NCI-H82 treated with DMSO at 0.1 percent for 48 hours (cell line): ENCODE measurements around the gene CCL25.
"Not testable (repeated sequence)": the region's sequence is repeated elsewhere in the genome, so short reads cannot be mapped to it uniquely, and the experiment has no call there.

ENCODE experiments used
- DNase-seq: peaks from one replicate; lab custom pipeline; 2025; ENCODE audit not compliant: unreplicated experiment; lab: John Stamatoyannopoulos, UW

CCL25 gene

GRCh38 chr19:8052464-8052859 is at the start of gene CCL25:
Gene CCL25, plus strand, starts transcription at chr19:8052760. Its CDS starts 290 bp downstream, at chr19:8053050.
- DNase-seq = no peak

DNA sequence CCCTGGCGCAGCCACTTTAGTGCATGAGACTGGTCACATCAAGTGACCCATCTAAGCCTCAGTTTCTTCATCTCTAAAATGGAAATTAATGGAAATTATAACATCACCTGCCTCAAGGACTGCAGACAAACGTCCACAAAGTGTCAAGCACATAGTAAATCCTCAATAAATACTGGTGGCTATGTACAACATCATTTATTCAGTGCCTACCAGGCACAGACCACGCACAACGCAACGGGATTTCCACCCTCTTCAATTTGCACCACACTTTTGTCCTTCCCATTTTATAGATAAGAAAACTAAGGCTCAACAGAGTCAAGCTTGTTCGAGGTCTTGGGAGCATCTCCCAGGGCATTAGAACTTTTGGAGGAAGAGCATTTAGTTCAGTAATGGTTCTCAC is 48.6 kb upstream of the CCL25 start:
- DNase-seq = no peak

DNA sequence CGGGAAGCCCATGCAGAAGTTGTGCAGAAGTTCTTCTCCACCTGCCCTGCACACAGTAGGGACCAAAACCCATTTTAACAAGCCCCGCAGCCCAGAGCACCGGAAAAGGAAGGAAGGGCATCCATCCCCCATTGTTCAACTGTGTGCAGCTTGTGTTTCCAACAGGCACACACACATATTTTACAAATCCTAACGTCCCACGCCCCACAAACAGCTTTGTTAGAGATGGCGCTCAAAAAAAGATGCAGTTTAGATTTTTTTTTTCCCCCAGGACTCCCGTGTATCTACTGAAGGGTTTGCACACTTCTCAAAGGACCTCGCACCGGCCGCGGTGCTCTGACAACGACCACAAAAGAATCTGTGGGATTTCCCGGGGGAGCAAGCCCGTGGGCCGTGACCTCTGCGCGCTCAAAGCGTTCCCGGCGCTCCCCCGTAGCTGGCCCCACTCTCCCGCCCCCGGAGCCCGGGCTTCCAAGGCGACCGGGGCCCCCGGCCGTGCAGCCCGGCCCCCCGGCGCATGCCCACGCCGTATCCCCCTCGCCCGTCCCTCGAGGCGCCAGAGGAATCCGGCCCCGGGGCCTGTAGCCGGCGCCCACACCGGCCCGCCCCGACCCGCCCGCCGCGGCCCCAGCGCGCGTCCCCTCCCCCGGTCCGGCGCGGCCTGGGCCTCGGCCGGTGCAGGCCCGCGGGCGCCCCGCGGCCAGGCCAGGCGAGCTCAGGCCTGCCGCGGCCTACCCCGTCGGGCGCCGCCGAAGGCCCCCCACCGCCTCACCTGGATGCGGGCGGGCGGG is 47.6 kb upstream of the CCL25 start:
- no peak for DNase-seq

DNA sequence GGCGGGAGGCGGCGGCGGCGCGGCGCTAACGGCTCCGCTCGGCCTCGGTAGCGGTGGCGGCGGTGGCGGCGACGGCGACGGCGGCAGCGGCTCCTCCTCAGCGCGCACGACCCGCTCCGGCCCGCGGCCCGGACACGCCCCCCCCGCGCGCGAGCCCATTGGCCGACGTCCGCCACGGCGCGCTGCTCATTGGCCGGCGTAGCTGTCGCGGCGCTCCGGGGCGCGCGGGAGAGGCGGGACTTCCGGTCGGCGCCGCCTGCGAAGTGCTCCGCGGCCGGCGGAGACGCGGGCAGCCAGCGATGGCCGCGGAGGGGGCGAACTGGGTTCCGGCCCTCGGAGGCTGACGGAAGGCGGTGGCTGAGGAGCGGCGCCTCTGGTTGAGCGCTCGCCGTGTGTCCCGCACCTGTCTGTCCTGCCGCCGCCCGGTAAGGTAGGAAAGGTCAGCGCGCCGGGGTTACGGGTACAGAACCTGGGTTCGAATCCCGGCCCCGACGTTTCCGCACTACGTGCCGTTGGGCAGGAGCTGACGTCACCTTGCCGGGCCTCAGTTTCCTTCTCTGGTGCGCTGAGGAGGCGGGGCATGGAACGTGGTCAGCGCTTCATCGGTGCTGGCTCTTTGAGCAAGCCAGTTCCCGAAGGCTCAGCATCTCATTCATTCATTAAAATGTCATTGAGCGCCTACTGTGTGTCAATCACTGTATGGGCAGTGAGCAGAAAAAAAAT is 46.9 kb upstream of the CCL25 start, which contains the start of gene ELAVL1:
TSS of gene ELAVL1 (minus strand) at position 108 of the 723 bp plus-strand sequence. CDS start 13,826 bp downstream, outside the sequence.
- peak; percentile 7 for DNase-seq

DNA sequence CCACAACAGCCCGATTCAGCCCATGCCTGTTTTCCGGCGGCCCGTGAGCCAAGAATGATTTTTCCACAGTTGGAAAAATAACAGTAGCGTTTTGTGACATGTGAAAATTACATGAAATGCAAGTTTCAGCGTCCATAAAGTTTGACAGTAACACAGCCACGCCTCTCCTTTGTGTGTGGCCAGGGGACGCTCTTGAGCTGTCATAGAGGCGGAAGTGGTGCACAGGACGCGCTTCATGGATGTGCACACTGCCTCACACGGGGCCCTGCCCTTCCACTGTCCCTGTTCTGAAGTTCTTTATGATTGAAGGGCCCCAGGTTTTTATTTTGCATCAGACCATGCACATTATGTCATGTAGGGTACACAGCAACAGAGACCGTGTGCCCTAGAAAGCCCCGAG is 34.8 kb upstream of the CCL25 start:
- DNase-seq = peak; percentile 20

DNA sequence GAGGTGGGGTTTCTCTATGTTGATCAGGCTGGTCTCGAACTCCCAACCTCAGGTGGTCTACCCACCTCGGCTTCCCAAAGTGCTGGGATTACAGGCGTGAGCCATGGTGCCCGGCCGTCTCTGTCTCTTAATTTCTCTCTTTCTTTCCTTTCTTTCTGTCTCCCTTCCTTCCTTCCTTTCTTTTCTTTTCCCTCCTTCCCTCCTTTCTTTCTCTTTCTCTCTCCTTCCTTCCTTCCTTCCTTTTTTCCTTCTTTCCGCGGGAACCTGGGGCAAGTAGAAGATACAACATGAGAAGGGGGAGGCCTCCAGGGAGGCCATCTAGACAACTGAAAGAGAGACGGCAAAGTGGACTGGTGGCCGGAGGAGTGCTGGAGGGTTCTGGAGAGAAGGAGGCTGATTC is 31.9 kb upstream of the CCL25 start:
- DNase-seq = no peak

DNA sequence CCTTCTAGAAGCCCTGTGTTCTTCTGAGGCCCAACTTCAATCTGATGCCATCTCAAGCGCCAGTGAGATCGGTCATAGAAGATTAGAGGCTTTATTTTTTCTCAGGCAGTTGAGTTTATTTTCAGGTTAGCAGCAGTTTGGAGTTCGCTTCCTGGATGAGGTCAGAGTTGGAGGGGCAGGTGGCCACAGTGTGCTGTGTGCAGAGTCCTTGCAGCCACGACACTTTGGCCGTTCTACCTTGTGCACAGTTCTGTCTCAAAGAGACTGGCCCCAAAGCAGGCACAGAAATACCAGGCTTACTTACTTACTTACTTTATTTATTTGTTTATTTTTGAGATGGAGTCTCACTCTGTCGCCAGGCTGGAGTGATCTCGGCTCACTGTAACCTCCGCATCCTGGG is 31.2 kb upstream of the CCL25 start:
- no peak for DNase-seq

GRCh38 chr19:8022275-8022674 is 30.3 kb upstream of the CCL25 start:
- DNase-seq = no peak

- no peak for DNase-seq
These were observed 29.2 kb upstream of the CCL25 start for GRCh38 chr19:8023371-8023770.

DNA sequence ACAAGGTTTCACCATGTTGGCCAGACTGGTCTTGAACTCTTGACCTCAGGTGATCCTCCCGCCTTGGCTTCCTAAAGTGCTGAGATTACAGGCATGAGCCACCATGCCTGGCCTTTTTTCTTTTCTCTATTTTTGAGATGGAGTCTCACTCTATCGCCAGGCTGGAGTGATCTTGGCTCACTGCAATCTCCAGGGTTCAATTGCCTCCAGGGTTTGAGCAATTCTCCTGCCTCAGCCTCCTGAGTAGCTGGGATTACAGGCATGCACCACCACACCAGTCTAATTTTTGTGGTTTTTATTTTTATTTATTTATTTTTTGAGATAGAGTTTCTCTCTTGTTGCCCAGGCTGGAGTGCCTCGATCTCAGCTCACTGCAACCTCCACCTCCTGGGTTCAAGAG is 28.3 kb upstream of the CCL25 start:
- DNase-seq = not testable (repeated sequence)

DNA sequence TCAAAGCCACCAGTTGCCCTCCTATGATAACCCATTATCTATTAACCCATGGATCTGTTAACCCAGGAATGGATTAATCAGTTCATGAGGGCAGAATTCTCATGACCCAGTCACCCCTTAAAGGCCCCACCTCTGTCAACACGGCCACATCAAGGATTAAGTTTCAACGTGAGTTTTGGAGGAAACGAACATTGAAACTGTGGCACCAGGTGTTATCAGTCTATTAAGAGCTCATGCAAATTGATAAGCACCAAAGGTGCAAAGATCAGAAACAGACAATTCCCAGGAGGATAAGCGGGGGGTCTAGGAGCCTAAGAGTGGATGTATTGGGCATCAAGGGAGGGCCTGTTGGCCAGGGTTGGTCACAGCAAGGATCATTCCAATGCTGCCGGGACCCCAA is 27.2 kb upstream of the CCL25 start:
- no peak for DNase-seq

DNA sequence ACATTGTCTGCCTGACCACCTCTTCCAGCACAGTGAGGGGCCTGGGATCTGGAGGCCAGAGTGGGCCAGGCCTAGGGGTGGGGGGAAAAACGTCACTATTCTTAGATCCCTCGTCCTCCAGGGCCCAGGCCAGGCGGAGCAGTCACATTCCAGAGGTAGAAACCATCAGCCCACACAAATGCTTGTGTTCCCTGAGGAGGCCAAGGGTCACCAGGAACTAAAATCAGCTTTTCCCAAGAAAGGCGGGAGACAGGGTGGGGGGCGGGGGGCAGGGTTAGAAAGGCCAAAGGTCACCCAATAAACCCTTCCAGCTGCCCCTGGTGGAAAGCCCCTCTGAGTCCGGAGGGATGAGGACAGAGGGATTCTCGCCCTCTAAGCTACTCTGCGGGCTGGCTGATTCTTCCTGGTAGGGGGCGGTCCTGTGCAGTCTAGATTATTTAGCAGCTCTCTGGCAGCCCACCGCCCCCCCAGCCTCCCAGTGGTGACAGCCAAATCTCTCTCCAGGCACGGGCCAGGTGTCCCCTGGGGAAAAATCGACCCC is 23.5 kb upstream of the CCL25 start:
- DNase-seq = peak; percentile 18

DNA sequence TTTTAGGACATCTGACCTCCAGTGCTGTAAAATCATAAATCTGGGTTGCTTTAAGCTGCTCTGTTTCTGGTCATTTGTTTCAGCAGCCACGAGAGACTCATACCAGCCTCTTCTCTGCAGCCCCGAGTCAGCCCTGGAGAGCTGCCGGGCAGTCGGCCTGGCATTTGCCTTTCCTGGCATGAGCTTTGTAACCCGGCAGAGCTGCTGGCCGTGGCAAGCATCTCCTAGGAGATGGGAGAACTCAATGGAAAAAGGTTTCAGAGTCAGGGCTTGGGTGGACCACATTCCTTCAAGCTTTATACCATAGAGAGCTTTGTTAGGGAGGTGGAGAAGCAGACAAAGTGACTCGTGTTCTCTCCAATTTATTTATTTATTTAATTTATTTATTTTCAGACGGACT is 21.6 kb upstream of the CCL25 start:
- DNase-seq = no peak

DNA sequence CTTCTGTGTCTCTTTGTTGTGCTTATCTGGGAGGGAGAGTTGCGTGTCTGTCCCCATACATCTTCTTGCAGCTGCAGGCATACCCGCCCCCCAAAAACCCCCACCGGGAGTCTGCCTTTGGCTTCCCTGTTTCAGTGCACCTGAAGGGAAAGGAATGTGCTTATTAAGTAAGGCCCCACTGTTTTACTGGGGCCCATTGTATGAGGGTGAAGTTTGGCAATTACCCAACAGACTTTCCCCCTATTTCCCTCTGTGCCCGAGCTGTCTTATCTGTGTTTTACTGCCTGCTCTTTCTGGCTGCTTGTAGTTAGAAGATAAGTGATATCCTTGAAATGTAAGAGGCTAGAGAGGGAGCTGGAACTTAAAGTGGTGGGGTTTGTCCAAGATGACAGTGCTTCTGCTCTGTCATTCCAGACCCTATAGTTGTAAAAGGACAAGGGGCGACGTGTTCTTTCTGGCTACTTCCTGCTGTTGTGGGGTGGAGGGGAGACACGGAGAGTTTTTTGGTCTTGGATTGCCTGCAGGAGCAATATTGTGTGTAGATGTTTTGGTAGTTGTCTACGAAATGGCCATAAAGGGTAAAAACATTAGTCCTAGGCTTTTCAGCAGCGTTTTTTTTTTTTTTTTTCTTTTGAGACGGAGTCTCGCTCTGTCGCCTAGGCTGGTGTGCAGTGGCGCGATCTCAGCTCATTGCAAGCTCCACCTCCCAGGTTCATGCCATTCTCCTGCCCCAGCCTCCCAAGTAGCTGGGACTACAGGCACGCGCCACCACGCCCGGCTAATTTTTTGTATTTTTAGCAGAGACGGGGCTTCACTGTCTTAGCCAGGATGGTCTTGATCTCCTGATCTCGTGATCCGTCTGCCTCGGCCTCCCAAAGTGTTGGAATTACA is 19.0 kb upstream of the CCL25 start:
- not testable (repeated sequence) for DNase-seq

DNA sequence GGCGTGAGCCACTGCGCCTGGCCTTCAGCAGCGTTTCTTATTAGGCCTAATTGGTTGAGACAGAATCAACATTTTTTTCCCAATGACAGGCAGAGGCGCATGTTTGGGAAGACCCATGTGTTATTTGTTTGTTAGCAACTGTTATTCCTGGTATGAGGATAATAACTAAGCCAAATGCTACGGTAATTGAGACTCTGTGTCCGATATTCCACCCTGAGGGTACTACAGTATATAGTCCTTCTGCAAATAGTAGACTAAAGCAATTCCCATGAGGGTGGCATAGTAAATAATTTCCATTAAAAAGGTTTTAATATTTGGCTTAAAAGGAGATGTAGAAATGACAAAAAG is 18.4 kb upstream of the CCL25 start:
- no peak for DNase-seq

- peak; percentile 48 for DNase-seq
These were observed 16.0 kb upstream of the CCL25 start for GRCh38 chr19:8036434-8037099.

DNA sequence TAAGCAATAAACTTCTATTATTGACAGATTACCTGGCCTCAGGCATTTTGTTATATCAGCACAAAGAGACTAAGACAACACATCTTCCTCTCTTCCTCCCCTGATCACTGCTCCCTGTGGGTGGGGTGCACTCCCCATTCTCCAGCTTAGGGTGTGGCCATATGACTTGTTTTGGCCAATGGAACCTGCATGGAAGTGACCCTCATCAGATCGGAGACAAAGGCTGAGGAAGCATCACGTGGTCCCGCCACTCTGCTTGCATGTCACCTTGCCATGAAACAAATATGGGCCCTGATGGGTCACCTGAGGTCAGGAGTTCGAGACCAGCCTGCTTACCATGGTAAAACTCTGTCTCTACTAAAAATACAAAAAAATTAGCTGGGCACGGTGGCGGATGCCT is 13.7 kb upstream of the CCL25 start:
- DNase-seq = no peak

- no peak for DNase-seq
These were observed 13.3 kb upstream of the CCL25 start for GRCh38 chr19:8039231-8039630.

- no peak for DNase-seq
These were observed 11.0 kb upstream of the CCL25 start for GRCh38 chr19:8041531-8041931.

- DNase-seq = no peak
These were observed 9.7 kb upstream of the CCL25 start for GRCh38 chr19:8042900-8043299.

DNA sequence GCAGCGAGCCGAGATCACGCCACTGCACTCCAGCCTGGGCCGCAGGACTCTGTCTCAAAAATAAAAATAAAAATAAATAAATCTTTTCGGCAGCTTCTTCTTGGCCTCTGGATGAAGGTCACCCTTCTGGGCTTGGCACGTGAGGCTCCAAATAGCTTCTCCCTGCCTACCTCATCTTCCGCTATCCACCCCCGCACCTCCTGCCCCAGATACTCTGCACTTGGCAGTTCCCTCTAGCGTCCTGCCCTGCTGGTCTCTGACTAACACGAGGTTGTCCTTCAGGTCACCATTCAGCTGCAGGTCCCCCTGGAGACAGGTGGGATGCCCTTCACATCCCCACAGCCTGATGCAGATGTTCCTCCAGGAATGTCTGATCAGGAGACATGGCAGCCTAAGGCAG is 8.5 kb upstream of the CCL25 start:
- no peak for DNase-seq
